ENCODE data around the gene SPDYE4. TPM values are rescaled to one million over a fixed set of nuclear protein-coding genes. Genes with fewer than 3 reads are reported as not detected.

Gene SPDYE4
- total RNA-seq, 1 donor from 2014 or later = not detected

GRCh38 chr17:8753976-8754440 is 4.3 kb downstream of the SPDYE4 start:
- Histone ChIP-seq H3K27me3 (ENCODE audit: control insufficient read depth, insufficient read depth, low read length) (no peaks in the 10 kb centered on the region), H3K36me3 (ENCODE audit: control insufficient read depth, insufficient read depth, low read length) (no peaks in the 10 kb centered on the region), H3K4me3 (ENCODE audit: low read depth, low read length) (no peak overlapping the region)
- peak; percentile 48 for TF ChIP-seq CTCF (IDR thresholded peaks at IDR 0.05; ENCODE audit: insufficient read depth, low read length, severe bottlenecking)
- DNase-seq (ENCODE audit: low read depth) = peak; percentile 40
- FAIRE-seq = no peak

GRCh38 chr17:8753136-8753975 is 5.0 kb downstream of the SPDYE4 start:
- DNase-seq (ENCODE audit: low read depth) (no peak), FAIRE-seq (no peak)
- H3K27me3 ChIP-seq (ENCODE audit: control insufficient read depth, insufficient read depth, low read length) = no peaks in the 10 kb centered on the region
- H3K36me3 ChIP-seq (ENCODE audit: control insufficient read depth, insufficient read depth, low read length) = no peaks in the 10 kb centered on the region
- no peak for TF ChIP-seq CTCF (IDR thresholded peaks at IDR 0.05; ENCODE audit: insufficient read depth, low read length, severe bottlenecking)
- no peak overlapping the region for H3K4me3 ChIP-seq (ENCODE audit: low read depth, low read length)

GRCh38 chr17:8749616-8750015 is 8.7 kb downstream of the SPDYE4 start:
- Histone ChIP-seq H3K27me3 (ENCODE audit: control insufficient read depth, insufficient read depth, low read length) (no peaks in the 10 kb centered on the region), H3K4me3 (ENCODE audit: low read depth, low read length) (no peak overlapping the region), H3K36me3 (ENCODE audit: control insufficient read depth, insufficient read depth, low read length) (no peaks in the 10 kb centered on the region)
- FAIRE-seq (peak; percentile 32), DNase-seq (ENCODE audit: low read depth) (no peak)
- no peak for TF ChIP-seq CTCF (IDR thresholded peaks at IDR 0.05; ENCODE audit: insufficient read depth, low read length, severe bottlenecking)

GRCh38 chr17:8747742-8748141 is 10.6 kb downstream of the SPDYE4 start:
- Histone ChIP-seq H3K27me3 (ENCODE audit: control insufficient read depth, insufficient read depth, low read length) (peaks cover 2% of the 10 kb centered on the region), H3K4me3 (ENCODE audit: low read depth, low read length) (no peak overlapping the region), H3K36me3 (ENCODE audit: control insufficient read depth, insufficient read depth, low read length) (no peaks in the 10 kb centered on the region)
- DNase-seq (ENCODE audit: low read depth) = no peak
- FAIRE-seq = no peak
- no peak for TF ChIP-seq CTCF (IDR thresholded peaks at IDR 0.05; ENCODE audit: insufficient read depth, low read length, severe bottlenecking)

GRCh38 chr17:8746501-8747236 is 11.7 kb downstream of the SPDYE4 start:
- Histone ChIP-seq H3K36me3 (ENCODE audit: control insufficient read depth, insufficient read depth, low read length) (no peaks in the 10 kb centered on the region), H3K27me3 (ENCODE audit: control insufficient read depth, insufficient read depth, low read length) (peaks cover 2% of the 10 kb centered on the region), H3K4me3 (ENCODE audit: low read depth, low read length) (no peak overlapping the region)
- FAIRE-seq = no peak
- DNase-seq (ENCODE audit: low read depth) = no peak
- no peak for TF ChIP-seq CTCF (IDR thresholded peaks at IDR 0.05; ENCODE audit: insufficient read depth, low read length, severe bottlenecking)

Data from bronchial epithelial cell (primary cell).